Endothelial cell of umbilical vein (primary cell): ENCODE results near the gene RIMS3. TPM values are rescaled to one million over a fixed set of nuclear protein-coding genes. Genes with fewer than 3 reads are reported as not detected.

Source experiments
- BruUV-seq: library from RNA; stranded (reverse); fragments of 400-500 nt; replicated peaks from 2 replicates; lab custom pipeline; 2021; lab: Mats Ljungman, UMichigan
- CTCF ChIA-PET: fragments of 300-600, 350-600 bp; sonication (Branson Sonifier 250); formaldehyde crosslinking; loops from one replicate; lab custom pipeline; 2021; ENCODE audit warnings: antibody characterized with exemption, inconsistent platforms; lab: Charles Lee
- POLR2A ChIA-PET: fragments of 300-600, 350-600 bp; sonication (Branson Sonifier 250); formaldehyde crosslinking; loops from one replicate; lab custom pipeline; 2021; ENCODE audit warnings: antibody characterized with exemption, inconsistent platforms; lab: Charles Lee
- DNase-seq: peaks from one replicate; pipeline ENCODE4 v3.0.0-alpha.2; 2011; ENCODE audit warnings: low read depth, low spot score
- FAIRE-seq: peaks from 2 replicates; lab custom pipeline; 2011; peaks lifted over from hg19 to GRCh38; lab: Jason Lieb, UNC
- H2AFZ ChIP-seq: 2 replicates; pipeline ENCODE4 v1.6.0; 2012; ENCODE audit warnings: low read depth, low read length, control low read depth, inconsistent platforms
- H3K27ac ChIP-seq: 2 replicates; pipeline ENCODE4 v1.5.1; 2011; ENCODE audit warnings: low read depth, mild to moderate bottlenecking, control low read depth, low read length, moderate library complexity; ENCODE audit not compliant: insufficient read depth
- H3K27me3 ChIP-seq, 2 experiments: 2 replicates each; pipeline versions ENCODE4 v1.6.0 to v1.6.1; 2011; ENCODE audit warnings: low read length in 2 of 2, mixed read lengths in 1 of 2; ENCODE audit not compliant: control insufficient read depth in 2 of 2, insufficient read depth in 2 of 2
- H3K36me3 ChIP-seq, 2 experiments: 2 replicates in 1 of 2; 3 replicates in 1 of 2; pipeline ENCODE4 v1.5.1; 2011; ENCODE audit warnings: low read length in 2 of 2, mild to moderate bottlenecking in 1 of 2, moderate library complexity in 1 of 2; ENCODE audit not compliant: control insufficient read depth in 2 of 2, insufficient read depth in 2 of 2; ENCODE audit errors: extremely low read depth in 1 of 2
- H3K4me1 ChIP-seq: 3 replicates; pipeline ENCODE4 v1.5.1; 2011; ENCODE audit warnings: mild to moderate bottlenecking, low read length; ENCODE audit not compliant: control insufficient read depth, insufficient read depth; ENCODE audit errors: extremely low read depth
- H3K4me2 ChIP-seq: 2 replicates; pipeline ENCODE4 v1.6.1; 2011; ENCODE audit warnings: low read length, control low read depth, mixed read lengths; ENCODE audit not compliant: insufficient read depth
- H3K4me3 ChIP-seq, 3 experiments: fragments of 200-600 bp in 1 of 3; sonication (generic), shearing (Covaris generic) in 1 of 3; replicated peaks in 1 of 3; 2 replicates each; pipeline ENCODE4 v1.5.1; 2011 to 2016; ENCODE audit warnings: control low read depth in 3 of 3, low read length in 3 of 3, mild to moderate bottlenecking in 2 of 3, inconsistent platforms in 1 of 3, low read depth in 1 of 3, moderate library complexity in 1 of 3; ENCODE audit not compliant: insufficient read depth in 1 of 3
- H3K79me2 ChIP-seq: 2 replicates; pipeline ENCODE4 v1.6.0; 2012; ENCODE audit warnings: low read length, inconsistent platforms; ENCODE audit not compliant: control insufficient read depth, insufficient read depth
- H3K9ac ChIP-seq: replicated peaks from 2 replicates; pipeline ENCODE3; 2011; ENCODE audit warnings: low read length, control low read depth; ENCODE audit not compliant: insufficient read depth; ENCODE audit errors: extremely low read depth
- H3K9me1 ChIP-seq: replicated peaks from 3 replicates; pipeline ENCODE4 v1.6.0; 2011; ENCODE audit warnings: mild to moderate bottlenecking, low read length; ENCODE audit not compliant: control insufficient read depth, insufficient read depth; ENCODE audit errors: extremely low read depth
- H3K9me3 ChIP-seq: replicated peaks from 2 replicates; pipeline ENCODE4 v1.5.1; 2012; ENCODE audit warnings: low read length, inconsistent platforms; ENCODE audit not compliant: control insufficient read depth, insufficient read depth
- H4K20me1 ChIP-seq: replicated peaks from 2 replicates; pipeline ENCODE3; 2011; ENCODE audit warnings: mild to moderate bottlenecking, low read length; ENCODE audit not compliant: control insufficient read depth, insufficient read depth; ENCODE audit errors: extremely low read depth
- CTCF ChIP-seq, 2 donors: IDR thresholded peaks; 1 replicate in 1 of 2; 2 replicates in 1 of 2; pipeline ENCODE4 v1.5.1; 2011; ENCODE audit warnings: low read length in 2 of 2, mild to moderate bottlenecking in 2 of 2, moderate library complexity in 2 of 2, control low read depth in 1 of 2, inconsistent platforms in 1 of 2, low read depth in 1 of 2; ENCODE audit not compliant: insufficient read depth in 1 of 2; ENCODE audit errors: extremely low read depth in 1 of 2
- EZH2 ChIP-seq: IDR thresholded peaks from 2 replicates; pipeline ENCODE4 v1.6.1; 2012; ENCODE audit warnings: borderline replicate concordance, low read depth, mild to moderate bottlenecking, moderate library complexity, low read length, inconsistent platforms; ENCODE audit not compliant: severe bottlenecking
- FOS ChIP-seq: IDR thresholded peaks from 2 replicates; pipeline ENCODE4 v1.6.1; 2011; ENCODE audit warnings: mild to moderate bottlenecking, low read length, moderate library complexity, borderline replicate concordance; ENCODE audit not compliant: insufficient read depth
- GATA2 ChIP-seq: IDR thresholded peaks from 2 replicates; pipeline ENCODE4 v1.7.0; 2011; ENCODE audit warnings: low read depth, mild to moderate bottlenecking, moderate library complexity, mixed read lengths, low read length; ENCODE audit not compliant: insufficient read length, insufficient read depth
- JUN ChIP-seq: IDR thresholded peaks from 2 replicates; pipeline ENCODE4 v1.6.1; 2011; ENCODE audit warnings: borderline replicate concordance, low read depth; ENCODE audit not compliant: insufficient read length, insufficient read depth
- MAX ChIP-seq: IDR thresholded peaks from 2 replicates; pipeline ENCODE4 v1.6.1; 2011; ENCODE audit not compliant: insufficient read depth, insufficient read length
- MYC ChIP-seq: IDR thresholded peaks from one replicate; pipeline ENCODE4 v1.6.1; 2011; ENCODE audit warnings: mild to moderate bottlenecking, low read depth, low read length
- POLR2A ChIP-seq: IDR thresholded peaks from 2 replicates; pipeline ENCODE4 v1.6.1; 2012; ENCODE audit warnings: low read depth, mild to moderate bottlenecking, control low read depth, low read length
- POLR2AphosphoS5 ChIP-seq: IDR thresholded peaks from 2 replicates; pipeline ENCODE4 v1.6.1; 2012; ENCODE audit warnings: low read depth, mild to moderate bottlenecking, control low read depth, low read length, moderate library complexity; ENCODE audit not compliant: insufficient read depth
- dilution Hi-C: fragments of 300-500 bp; cut with MboI; formaldehyde crosslinking; loops from one replicate; pipeline ENCODE4 v1.15.0; 2019; ENCODE audit warnings: low sequenced_read_pairs; ENCODE audit not compliant: extremely low pct_ligation_motif_present
- intact Hi-C: fragments of 100-400 bp; cut with micrococcal nuclease; formaldehyde crosslinking; loops from one replicate; pipeline ENCODE4 v1.10.0; 2022
- polyA plus RNA-seq, 4 experiments: library from polyadenylated mRNA; depleted of rRNA in 3 of 4; stranded (reverse) in 3 of 4; unstranded in 1 of 4; fragments of >200 nt; gene quantifications; 2 replicates each; pipeline versions ENCODE4 v1.2.1 to v1.2.3, GENCODE V29; 2011 to 2012; ENCODE audit warnings: missing spikeins in 1 of 4
- total RNA-seq: library from RNA; stranded (reverse); gene quantifications from 2 replicates; pipeline ENCODE4 v1.2.3, GENCODE V29; 2021

The RIMS3 gene
- total and polyA plus RNA-seq, 2 donors (not counting 3 experiments of a cell fraction or from before 2014, with no cell fraction given), result 0.14 to 0.15 TPM

GRCh38 chr1:40638097-40639036 lies 27.1 kb downstream of the RIMS3 start:
- BruUV-seq, result no TSS peak
- Histone ChIP-seq H3K27ac (no peak overlapping the region), H3K79me2 (no peaks in the 10 kb centered on the region), H3K36me3 (no peaks in the 10 kb centered on the region), H3K4me3 (no peak overlapping the region), H3K9ac (no peak overlapping the region), H3K4me2 (no peak overlapping the region), H3K9me3 (no peaks in the 10 kb centered on the region), H3K4me1 (no peaks in the 10 kb centered on the region), H4K20me1 (no peaks in the 10 kb centered on the region), H3K27me3 (peaks cover 0 to 2% of the 10 kb centered on the region in 2 experiments), H3K9me1 (no peaks in the 10 kb centered on the region), H2AFZ (no peak overlapping the region)
- CTCF ChIA-PET, result interaction anchor here (0.9 to 1.3 kb wide), 5 partner anchors 9 to 136 kb away, joined by 3 to 6 read pairs (median 3); no protein-coding TSS in a partner anchor
- DNase-seq, result no peak
- intact Hi-C loops (no loop called here), dilution Hi-C loops (no loop called here)
- FAIRE-seq, result no peak
- TF ChIP-seq JUN (no peak), GATA2 (no peak), FOS (no peak), CTCF (IDR thresholded peaks at IDR 0.05; ENCODE audit: extremely low read depth in 1 of 2, insufficient read depth in 1 of 2, low read depth in 1 of 2, low read length in 2 of 2) (no peak), EZH2 (no peak), MYC (no peak), POLR2A (no peak), MAX (no peak), POLR2AphosphoS5 (no peak)
- POLR2A ChIA-PET, result interaction anchor here (0.6 kb wide), 1 partner anchor 216 kb away, joined by 5 read pairs; no protein-coding TSS in a partner anchor
